ENCODE results near the gene KDF1. TPM values are rescaled to one million over a fixed set of nuclear protein-coding genes. Genes with fewer than 3 reads are reported as not detected.
A peak's percentile ranks its signal among the peaks of the same experiment; 100 is the strongest.

The KDF1 gene
- total RNA-seq, 1 donor from 2014 or later = 26.1 TPM

- DNase-seq (ENCODE audit: low spot score, unreplicated experiment) = no peak
- peak overlapping the region; percentile 77 for H3K27ac Mint-ChIP-seq
Observed at GRCh38 chr1:26998429-26999300, 38.4 kb upstream of the KDF1 start.

DNA sequence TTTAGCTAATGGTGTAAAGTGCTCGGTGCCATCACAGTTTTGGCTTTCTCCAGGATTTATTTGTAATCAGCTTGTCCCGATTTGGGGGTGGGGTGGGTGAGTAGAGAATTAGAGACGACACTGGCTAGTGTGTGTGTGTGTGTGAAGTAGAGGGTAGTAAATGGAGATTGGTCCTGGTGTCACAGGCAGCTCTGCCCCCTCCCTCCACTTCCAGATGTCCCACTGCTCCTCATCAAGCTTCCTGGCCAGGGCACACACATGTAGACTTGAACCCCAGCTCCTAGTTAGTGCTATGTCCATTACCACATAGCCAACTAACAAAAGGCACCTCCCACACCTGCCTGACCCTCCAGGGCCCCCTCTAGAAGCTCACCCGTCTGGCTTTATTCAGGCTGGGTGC is 36.4 kb upstream of the KDF1 start:
- Mint-ChIP-seq H3K4me1 (ENCODE audit: low read depth) (peaks cover 37% of the 10 kb centered on the region), H3K27me3 (peaks cover 2% of the 10 kb centered on the region), H3K9me3 (ENCODE audit: low read depth) (no peaks in the 10 kb centered on the region), H3K36me3 (ENCODE audit: insufficient read depth) (peaks cover 7% of the 10 kb centered on the region), H3K4me3 (ENCODE audit: low read depth) (peak overlapping the region; percentile 41), H3K27ac (no peak overlapping the region)
- TF ChIP-seq, protein P1, sequence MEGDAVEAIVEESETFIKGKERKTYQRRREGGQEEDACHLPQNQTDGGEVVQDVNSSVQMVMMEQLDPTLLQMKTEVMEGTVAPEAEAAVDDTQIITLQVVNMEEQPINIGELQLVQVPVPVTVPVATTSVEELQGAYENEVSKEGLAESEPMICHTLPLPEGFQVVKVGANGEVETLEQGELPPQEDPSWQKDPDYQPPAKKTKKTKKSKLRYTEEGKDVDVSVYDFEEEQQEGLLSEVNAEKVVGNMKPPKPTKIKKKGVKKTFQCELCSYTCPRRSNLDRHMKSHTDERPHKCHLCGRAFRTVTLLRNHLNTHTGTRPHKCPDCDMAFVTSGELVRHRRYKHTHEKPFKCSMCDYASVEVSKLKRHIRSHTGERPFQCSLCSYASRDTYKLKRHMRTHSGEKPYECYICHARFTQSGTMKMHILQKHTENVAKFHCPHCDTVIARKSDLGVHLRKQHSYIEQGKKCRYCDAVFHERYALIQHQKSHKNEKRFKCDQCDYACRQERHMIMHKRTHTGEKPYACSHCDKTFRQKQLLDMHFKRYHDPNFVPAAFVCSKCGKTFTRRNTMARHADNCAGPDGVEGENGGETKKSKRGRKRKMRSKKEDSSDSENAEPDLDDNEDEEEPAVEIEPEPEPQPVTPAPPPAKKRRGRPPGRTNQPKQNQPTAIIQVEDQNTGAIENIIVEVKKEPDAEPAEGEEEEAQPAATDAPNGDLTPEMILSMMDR (IDR thresholded peaks at IDR 0.05; ENCODE audit: unreplicated experiment) = no peak
- DNase-seq (ENCODE audit: low spot score, unreplicated experiment) = no peak

More at GRCh38 chr1:26998429-26999300, 38.4 kb upstream of the KDF1 start:
- Mint-ChIP-seq H3K4me1 (ENCODE audit: low read depth) (peaks cover 42% of the 10 kb centered on the region), H3K36me3 (ENCODE audit: insufficient read depth) (peaks cover 7% of the 10 kb centered on the region), H3K27me3 (peaks cover 2% of the 10 kb centered on the region), H3K4me3 (ENCODE audit: low read depth) (no peak overlapping the region), H3K9me3 (ENCODE audit: low read depth) (no peaks in the 10 kb centered on the region)
- TF ChIP-seq, protein P1 (IDR thresholded peaks at IDR 0.05; ENCODE audit: unreplicated experiment) = no peak

DNA sequence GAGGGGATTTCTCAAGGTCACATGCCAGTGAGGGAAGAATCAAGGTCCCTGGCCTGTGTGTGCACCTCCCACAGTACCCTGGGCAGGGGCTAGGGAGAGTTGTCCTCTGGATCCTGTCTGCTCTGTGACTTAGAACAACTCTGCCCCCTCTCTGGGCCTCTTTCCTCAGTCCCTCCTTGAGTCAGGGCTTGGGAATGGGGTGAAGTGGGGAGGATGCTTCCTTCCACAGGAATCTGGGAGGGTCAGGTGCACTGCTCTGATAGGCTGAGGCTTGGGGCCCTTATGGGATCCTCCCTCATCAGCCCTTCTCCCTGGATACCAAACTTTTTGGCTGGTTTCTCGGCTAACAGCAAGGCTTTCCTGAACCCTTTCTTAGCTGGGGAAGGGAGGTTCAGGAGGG is 35.8 kb upstream of the KDF1 start:
- Mint-ChIP-seq H3K27me3 (peaks cover 2% of the 10 kb centered on the region), H3K36me3 (ENCODE audit: insufficient read depth) (peaks cover 7% of the 10 kb centered on the region), H3K9me3 (ENCODE audit: low read depth) (no peaks in the 10 kb centered on the region), H3K27ac (no peak overlapping the region), H3K4me1 (ENCODE audit: low read depth) (peaks cover 38% of the 10 kb centered on the region), H3K4me3 (ENCODE audit: low read depth) (peak overlapping the region; percentile 83)
- TF ChIP-seq, protein P1 (IDR thresholded peaks at IDR 0.05; ENCODE audit: unreplicated experiment) = no peak
- no peak for DNase-seq (ENCODE audit: low spot score, unreplicated experiment)

GRCh38 chr1:26994787-26995517 is 34.7 kb upstream of the KDF1 start:
- H3K4me3 Mint-ChIP-seq (ENCODE audit: low read depth) = peak overlapping the region; percentile 83
- DNase-seq (ENCODE audit: low spot score, unreplicated experiment) = no peak
- H3K27ac Mint-ChIP-seq = peak overlapping the region; percentile 70
- H3K27me3 Mint-ChIP-seq = peaks cover 2% of the 10 kb centered on the region
- H3K4me1 Mint-ChIP-seq (ENCODE audit: low read depth) = peaks cover 42% of the 10 kb centered on the region
- H3K36me3 Mint-ChIP-seq (ENCODE audit: insufficient read depth) = peaks cover 4% of the 10 kb centered on the region
- H3K9me3 Mint-ChIP-seq (ENCODE audit: low read depth) = no peaks in the 10 kb centered on the region
- TF ChIP-seq, protein P1 (IDR thresholded peaks at IDR 0.05; ENCODE audit: unreplicated experiment) = no peak

- peak; percentile 31 for DNase-seq (ENCODE audit: low spot score, unreplicated experiment)
- H3K27me3 Mint-ChIP-seq = peaks cover 2% of the 10 kb centered on the region
- H3K4me3 Mint-ChIP-seq (ENCODE audit: low read depth) = peak overlapping the region; percentile 83
- H3K9me3 Mint-ChIP-seq (ENCODE audit: low read depth) = no peaks in the 10 kb centered on the region
- H3K4me1 Mint-ChIP-seq (ENCODE audit: low read depth) = peaks cover 42% of the 10 kb centered on the region
- H3K27ac Mint-ChIP-seq = peak overlapping the region; percentile 49
- TF ChIP-seq, protein P1 (IDR thresholded peaks at IDR 0.05; ENCODE audit: unreplicated experiment) = no peak
- H3K36me3 Mint-ChIP-seq (ENCODE audit: insufficient read depth) = peaks cover 4% of the 10 kb centered on the region
Observed at GRCh38 chr1:26994020-26994786, 33.9 kb upstream of the KDF1 start.
